ENCODE data around the gene GSTO1.
"Not testable (repeated sequence)": the region's sequence is repeated elsewhere in the genome, so short reads cannot be mapped to it uniquely, and the experiment has no call there.

- TF ChIP-seq POLR2A, CTCF (IDR thresholded peaks at IDR 0.05): not testable (repeated sequence)
These were observed 5.8 kb upstream of the GSTO1 start for GRCh38 chr10:104248931-104249330.

Measured in esophagus squamous epithelium (tissue), 4 donors.